ENCODE measurements around the gene BSN.

- no peak for TF ChIP-seq KDM1A (IDR thresholded peaks at IDR 0.05; ENCODE audit: low read depth)
- no peak for TF ChIP-seq CHD2 (IDR thresholded peaks at IDR 0.05; ENCODE audit: low read length, partially characterized antibody)
- TF ChIP-seq JUN (IDR thresholded peaks at IDR 0.05) = no peak
- no peak for TF ChIP-seq CTCF (IDR thresholded peaks at IDR 0.05)
- TF ChIP-seq MAX (IDR thresholded peaks at IDR 0.05) = no peak
- TF ChIP-seq, protein P1, sequence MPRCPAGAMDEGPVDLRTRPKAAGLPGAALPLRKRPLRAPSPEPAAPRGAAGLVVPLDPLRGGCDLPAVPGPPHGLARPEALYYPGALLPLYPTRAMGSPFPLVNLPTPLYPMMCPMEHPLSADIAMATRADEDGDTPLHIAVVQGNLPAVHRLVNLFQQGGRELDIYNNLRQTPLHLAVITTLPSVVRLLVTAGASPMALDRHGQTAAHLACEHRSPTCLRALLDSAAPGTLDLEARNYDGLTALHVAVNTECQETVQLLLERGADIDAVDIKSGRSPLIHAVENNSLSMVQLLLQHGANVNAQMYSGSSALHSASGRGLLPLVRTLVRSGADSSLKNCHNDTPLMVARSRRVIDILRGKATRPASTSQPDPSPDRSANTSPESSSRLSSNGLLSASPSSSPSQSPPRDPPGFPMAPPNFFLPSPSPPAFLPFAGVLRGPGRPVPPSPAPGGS (IDR thresholded peaks at IDR 0.05) = no peak
- TF ChIP-seq FOSL2 (IDR thresholded peaks at IDR 0.05) = no peak
- no peak for TF ChIP-seq FOSL2 (CRISPR knock-in tag; IDR thresholded peaks at IDR 0.05)
- no peak for TF ChIP-seq POLR2A (IDR thresholded peaks at IDR 0.05; ENCODE audit: low read length)
These were observed 108.6 kb downstream of the BSN start for GRCh38 chr3:49662720-49663413.
